ENCODE results near the gene ABLIM2. TPM values are rescaled to one million over a fixed set of nuclear protein-coding genes. Genes with fewer than 3 reads are reported as not detected.

ABLIM2 gene
- total and polyA plus RNA-seq, 2 of the 8 experiments (the other 6 are each of a cell fraction or from before 2014, with no cell fraction given) = 2.8 to 3.0 TPM

GRCh38 chr4:8168832-8169598 is 10.4 kb upstream of the ABLIM2 start:
- Histone ChIP-seq H2BK120ac (replicated peaks; ENCODE audit: low read depth, low read length) (no peak overlapping the region), H3K36me3 (ENCODE audit: control insufficient read depth in 2 of 4, insufficient read depth in 4 of 4, low read length in 3 of 4) (no peaks in the 10 kb centered on the region), H2BK5ac (ENCODE audit: low read depth, low read length) (no peak overlapping the region), H2AK5ac (ENCODE audit: low read depth, low read length) (no peak overlapping the region), H3K4me1 (replicated peaks in 1 of 4; ENCODE audit: control insufficient read depth in 3 of 4, insufficient read depth in 4 of 4, low read length in 3 of 4) (no peaks in the 10 kb centered on the region), H2BK20ac (ENCODE audit: low read length) (no peak overlapping the region), H3K4ac (replicated peaks; ENCODE audit: insufficient read length, low read depth, low read length) (no peak overlapping the region), H4K5ac (ENCODE audit: insufficient read length, low read depth, low read length) (no peak overlapping the region), H3K4me3 (ENCODE audit: extremely low read depth in 1 of 4, insufficient read depth in 2 of 4, low read depth in 3 of 4, low read length in 4 of 4) (no peak overlapping the region), H2BK15ac (ENCODE audit: low read length) (no peak overlapping the region), H3K23ac (ENCODE audit: insufficient read length) (no peak overlapping the region), H4K8ac (ENCODE audit: extremely low read depth, insufficient read depth, low read length) (no peak overlapping the region), H3K56ac (replicated peaks; ENCODE audit: insufficient read length, low read depth, low read length) (no peak overlapping the region), H3K18ac (ENCODE audit: extremely low read depth, low read length) (no peak overlapping the region), H3K27ac (ENCODE audit: low read depth, low read length) (no peak overlapping the region), H3K23me2 (ENCODE audit: low read depth, low read length) (peaks cover 11% of the 10 kb centered on the region; the same call in 1 of the 2 replicates), H4K20me1 (replicated peaks in 1 of 2; ENCODE audit: control insufficient read depth in 1 of 2, insufficient read depth in 2 of 2, low read length in 2 of 2) (peaks cover 0 to 5% of the 10 kb centered on the region in 2 experiments), H4K91ac (replicated peaks; ENCODE audit: insufficient read length, low read length) (no peak overlapping the region), H2AFZ (ENCODE audit: low read length) (no peak overlapping the region), H3K4me2 (ENCODE audit: insufficient read depth in 1 of 2, low read depth in 2 of 2, low read length in 2 of 2) (no peak overlapping the region), H3K27me3 (replicated peaks in 1 of 4; ENCODE audit: control insufficient read depth in 3 of 4, extremely low read depth in 1 of 4, insufficient read depth in 3 of 4, low read length in 3 of 4) (no peaks in the 10 kb centered on the region; a peak in 1 of 7 replicates), H3K79me2 (ENCODE audit: control insufficient read depth in 1 of 2, insufficient read depth in 2 of 2, low read length in 2 of 2) (no peaks in the 10 kb centered on the region), H3K14ac (ENCODE audit: insufficient read length) (no peak overlapping the region), H3K9ac (replicated peaks in 1 of 4; ENCODE audit: extremely low read depth in 1 of 4, low read depth in 3 of 4, low read length in 3 of 4) (no peak overlapping the region), H3K79me1 (ENCODE audit: low read depth, low read length) (no peaks in the 10 kb centered on the region), H2BK12ac (ENCODE audit: low read depth, low read length) (no peak overlapping the region), H3K9me3 (ENCODE audit: insufficient read depth in 2 of 2, low read depth in 1 of 2, low read length in 1 of 2) (peaks cover 9 to 13% of the 10 kb centered on the region in 2 experiments)
- ChIA-PET POLR2A (ENCODE audit: partially characterized antibody) (no interaction called here), CTCF (ENCODE audit: partially characterized antibody) (interaction anchor here (0.6 to 3.2 kb wide), 18 partner anchors 7 to 182 kb away, joined by 3 to 20 read pairs (median 4); no protein-coding TSS in a partner anchor)
- no peak for FAIRE-seq
- no peak for DNase-seq (ENCODE audit: low read depth in 1 of 2, low spot score in 2 of 2)
- 85% methylated on average over 5 of the region's 5 CpGs; no CpG with 5 or more reads in 1 of the 2 experiments for WGBS, 2 experiments (ENCODE audit: extremely low coverage in 1 of 2, insufficient coverage in 1 of 2, insufficient read length in 1 of 2, insufficient replicate concordance in 2 of 2, low coverage in 1 of 2, low lambda C conversion rate in 2 of 2, missing lambda C conversion rate in 1 of 2)
- no peak for TF ChIP-seq TCF12 (IDR thresholded peaks at IDR 0.05; ENCODE audit: low read depth, low read length)
- no peak for TF ChIP-seq KDM4A (IDR thresholded peaks at IDR 0.05; ENCODE audit: low read depth, low read length, severe bottlenecking)
- no peak for TF ChIP-seq MAX (IDR thresholded peaks at IDR 0.05)
- TF ChIP-seq RAD21 (IDR thresholded peaks at IDR 0.05 in 1 of 2, conservative IDR thresholded peaks at IDR 0.05 in 1 of 2; ENCODE audit: low read depth in 2 of 2, low read length in 2 of 2) = no peak
- no peak for TF ChIP-seq EGR1 (IDR thresholded peaks at IDR 0.05; ENCODE audit: borderline replicate concordance, low read depth, low read length)
- no peak for TF ChIP-seq SP2 (IDR thresholded peaks at IDR 0.05; ENCODE audit: low read length)
- TF ChIP-seq NRF1 (IDR thresholded peaks at IDR 0.05; ENCODE audit: low read depth, low read length) = no peak
- TF ChIP-seq PHF8 (conservative IDR thresholded peaks at IDR 0.05; ENCODE audit: low read depth, low read length) = no peak
- no peak for TF ChIP-seq TBP (IDR thresholded peaks at IDR 0.05; ENCODE audit: low read depth, low read length)
- no peak for TF ChIP-seq TEAD4 (IDR thresholded peaks at IDR 0.05; ENCODE audit: low read depth, low read length)

All from H1 (cell line).